Measurements from ENCODE around the gene PSMF1. TPM values are rescaled to one million over a fixed set of nuclear protein-coding genes. Genes with fewer than 3 reads are reported as not detected.

Gene PSMF1
- total and polyA plus RNA-seq, 2 of the 4 experiments (the other 2 are of a cell fraction) = 93.6 to 109 TPM

DNA sequence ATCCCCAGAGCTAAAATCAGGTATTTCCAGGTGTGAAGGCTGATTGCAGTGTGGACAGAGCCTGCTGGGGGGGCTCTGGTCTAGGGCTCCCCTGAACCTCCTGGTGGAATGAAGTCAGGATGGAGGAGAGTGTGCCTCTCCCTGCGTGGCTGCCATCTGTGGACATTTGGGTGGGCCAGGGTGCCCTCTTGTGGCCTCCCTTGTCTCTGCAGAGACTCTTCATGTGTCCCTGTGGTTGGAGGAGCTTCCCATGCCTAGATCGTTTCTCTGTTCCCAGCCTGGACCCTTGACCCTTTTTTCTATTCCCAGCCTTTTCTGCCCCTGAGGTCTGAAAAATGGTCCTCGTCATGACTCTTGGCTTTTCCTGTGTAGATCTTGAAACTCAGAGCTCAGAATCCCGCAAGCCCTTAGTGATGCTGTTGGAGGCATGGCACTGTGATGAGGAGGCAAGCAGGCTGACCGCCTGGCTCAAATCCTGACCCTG, 9.9 kb upstream of the PSMF1 start:
- Histone ChIP-seq H4K20me1 (ENCODE audit: insufficient read depth, low read length) (no peaks in the 10 kb centered on the region), H2AK9ac (replicated peaks; ENCODE audit: low read depth, low read length, poor library complexity) (no peak overlapping the region), H3K23ac (ENCODE audit: low read depth, low read length) (no peak overlapping the region), H2AK5ac (ENCODE audit: low read depth, low read length) (no peak overlapping the region), H3K27me3 (ENCODE audit: control insufficient read depth, insufficient read depth, low read length) (peaks cover 12% of the 10 kb centered on the region), H3K27ac (ENCODE audit: insufficient read depth, low read length) (no peak overlapping the region), H3K9me1 (ENCODE audit: insufficient read depth, low read length) (no peaks in the 10 kb centered on the region), H3K14ac (replicated peaks; ENCODE audit: low read depth, low read length) (no peak overlapping the region), H3K4me2 (ENCODE audit: low read depth, low read length) (no peak overlapping the region), H2BK20ac (ENCODE audit: low read depth, low read length) (no peak overlapping the region), H3K79me1 (ENCODE audit: low read depth in 1 of 2, low read length in 2 of 2) (no peaks in the 10 kb centered on the region), H3K56ac (ENCODE audit: extremely low read depth, insufficient read depth, low read length) (no peak overlapping the region), H4K91ac (ENCODE audit: insufficient read depth, low read depth, low read length) (no peak overlapping the region), H2BK120ac (ENCODE audit: low read depth, low read length) (no peak overlapping the region), H3K18ac (ENCODE audit: low read depth, low read length) (no peak overlapping the region), H3K9me3 (ENCODE audit: control insufficient read depth, insufficient read depth, low read length) (no peaks in the 10 kb centered on the region), H4K8ac (ENCODE audit: low read depth in 2 of 2, low read length in 2 of 2) (no peak overlapping the region), H3K4me1 (ENCODE audit: control insufficient read depth, insufficient read depth, low read length) (no peaks in the 10 kb centered on the region), H3K4ac (ENCODE audit: low read depth, low read length) (no peak overlapping the region), H3K36me3 (ENCODE audit: control insufficient read depth, insufficient read depth, low read length) (no peaks in the 10 kb centered on the region), H2BK5ac (ENCODE audit: low read depth, low read length, poor library complexity, severe bottlenecking) (no peak overlapping the region), H3K4me3 (ENCODE audit: insufficient read depth, low read depth, low read length) (no peak overlapping the region), H3K9ac (ENCODE audit: low read depth, low read length) (no peak overlapping the region), H2BK15ac (ENCODE audit: low read depth, low read length) (no peak overlapping the region), H4K5ac (ENCODE audit: low read depth, low read length) (no peak overlapping the region), H2AFZ (replicated peaks; ENCODE audit: low read length, poor library complexity) (peak overlapping the region; percentile 28)
- ATAC-seq (ENCODE audit: low read depth) = peak; percentile 96
- 30% methylated on average over 2 of the region's 5 CpGs; no CpG with 5 or more reads in 1 of the 2 experiments for WGBS, 2 experiments (ENCODE audit: extremely low coverage in 2 of 2, insufficient read length in 1 of 2)
- TF ChIP-seq NFE2L2 (IDR thresholded peaks at IDR 0.05; ENCODE audit: low read depth, low read length) = no peak
- TF ChIP-seq, protein P1, sequence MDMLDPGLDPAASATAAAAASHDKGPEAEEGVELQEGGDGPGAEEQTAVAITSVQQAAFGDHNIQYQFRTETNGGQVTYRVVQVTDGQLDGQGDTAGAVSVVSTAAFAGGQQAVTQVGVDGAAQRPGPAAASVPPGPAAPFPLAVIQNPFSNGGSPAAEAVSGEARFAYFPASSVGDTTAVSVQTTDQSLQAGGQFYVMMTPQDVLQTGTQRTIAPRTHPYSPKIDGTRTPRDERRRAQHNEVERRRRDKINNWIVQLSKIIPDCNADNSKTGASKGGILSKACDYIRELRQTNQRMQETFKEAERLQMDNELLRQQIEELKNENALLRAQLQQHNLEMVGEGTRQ (IDR thresholded peaks at IDR 0.05; ENCODE audit: low read depth, low read length) = no peak
- no peak for TF ChIP-seq POLR2A (IDR thresholded peaks at IDR 0.05; ENCODE audit: low read depth, low read length)
- no peak for TF ChIP-seq MAFK (IDR thresholded peaks at IDR 0.05; ENCODE audit: low read depth, low read length)
- no peak for TF ChIP-seq FOS (IDR thresholded peaks at IDR 0.05; ENCODE audit: low read depth, low read length)
- no peak for TF ChIP-seq BHLHE40 (IDR thresholded peaks at IDR 0.05; ENCODE audit: low read depth, low read length)
- TF ChIP-seq, protein P2, sequence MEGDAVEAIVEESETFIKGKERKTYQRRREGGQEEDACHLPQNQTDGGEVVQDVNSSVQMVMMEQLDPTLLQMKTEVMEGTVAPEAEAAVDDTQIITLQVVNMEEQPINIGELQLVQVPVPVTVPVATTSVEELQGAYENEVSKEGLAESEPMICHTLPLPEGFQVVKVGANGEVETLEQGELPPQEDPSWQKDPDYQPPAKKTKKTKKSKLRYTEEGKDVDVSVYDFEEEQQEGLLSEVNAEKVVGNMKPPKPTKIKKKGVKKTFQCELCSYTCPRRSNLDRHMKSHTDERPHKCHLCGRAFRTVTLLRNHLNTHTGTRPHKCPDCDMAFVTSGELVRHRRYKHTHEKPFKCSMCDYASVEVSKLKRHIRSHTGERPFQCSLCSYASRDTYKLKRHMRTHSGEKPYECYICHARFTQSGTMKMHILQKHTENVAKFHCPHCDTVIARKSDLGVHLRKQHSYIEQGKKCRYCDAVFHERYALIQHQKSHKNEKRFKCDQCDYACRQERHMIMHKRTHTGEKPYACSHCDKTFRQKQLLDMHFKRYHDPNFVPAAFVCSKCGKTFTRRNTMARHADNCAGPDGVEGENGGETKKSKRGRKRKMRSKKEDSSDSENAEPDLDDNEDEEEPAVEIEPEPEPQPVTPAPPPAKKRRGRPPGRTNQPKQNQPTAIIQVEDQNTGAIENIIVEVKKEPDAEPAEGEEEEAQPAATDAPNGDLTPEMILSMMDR (conservative IDR thresholded peaks at IDR 0.05; ENCODE audit: low read depth, low read length) = peak; percentile 64
- peak; percentile 55 for TF ChIP-seq RAD21 (IDR thresholded peaks at IDR 0.05; ENCODE audit: low read length)
- TF ChIP-seq RFX5 (IDR thresholded peaks at IDR 0.05; ENCODE audit: low read depth, low read length) = no peak
- TF ChIP-seq, protein P3, sequence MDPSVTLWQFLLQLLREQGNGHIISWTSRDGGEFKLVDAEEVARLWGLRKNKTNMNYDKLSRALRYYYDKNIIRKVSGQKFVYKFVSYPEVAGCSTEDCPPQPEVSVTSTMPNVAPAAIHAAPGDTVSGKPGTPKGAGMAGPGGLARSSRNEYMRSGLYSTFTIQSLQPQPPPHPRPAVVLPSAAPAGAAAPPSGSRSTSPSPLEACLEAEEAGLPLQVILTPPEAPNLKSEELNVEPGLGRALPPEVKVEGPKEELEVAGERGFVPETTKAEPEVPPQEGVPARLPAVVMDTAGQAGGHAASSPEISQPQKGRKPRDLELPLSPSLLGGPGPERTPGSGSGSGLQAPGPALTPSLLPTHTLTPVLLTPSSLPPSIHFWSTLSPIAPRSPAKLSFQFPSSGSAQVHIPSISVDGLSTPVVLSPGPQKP (IDR thresholded peaks at IDR 0.05; ENCODE audit: borderline replicate concordance, low read depth, low read length) = no peak
- TF ChIP-seq SMC3 (IDR thresholded peaks at IDR 0.05; ENCODE audit: low read depth, low read length) = peak; percentile 46
- dilution Hi-C loops (cut with HindIII; ENCODE audit: low sequenced_read_pairs, unreplicated experiment) = no loop called here
- intact Hi-C loops (cut with micrococcal nuclease) = loop anchor here (1.0 to 5.0 kb wide), 2 partner anchors 104 to 292 kb away; no protein-coding TSS in a partner anchor
- CTCF ChIA-PET = interaction anchor here (0.6 to 1.3 kb wide), 6 partner anchors 8 to 321 kb away, joined by 3 to 5 read pairs (median 4); partner anchors contain the start of gene PSMF1
- DNase-seq = peak; percentile 23
- in situ Hi-C loops (cut with MboI; ENCODE audit: low sequenced_read_pairs) = no loop called here
- BruUV-seq (replicated peaks) = no TSS peak
- POLR2A ChIA-PET (ENCODE audit: unreplicated experiment) = no interaction called here

All from IMR-90 (cell line).